GM04503 (cell line): ENCODE measurements around the gene GOLGA8O.
"Not testable (repeated sequence)": the region's sequence is repeated elsewhere in the genome, so short reads cannot be mapped to it uniquely, and the experiment has no call there.

ENCODE experiments used
- DNase-seq: peaks from one replicate; pipeline ENCODE4 v3.0.0-alpha.2; 2012; ENCODE audit warnings: low read depth

The GOLGA8O gene

GRCh38 chr15:32455534-32455933 lies at the start of gene GOLGA8O:
Gene GOLGA8O (minus strand): TSS chr15:32455634. CDS start chr15:32455536, 98 bp downstream.
- not testable (repeated sequence) for DNase-seq

- DNase-seq: not testable (repeated sequence)
These were observed 48.8 kb upstream of the GOLGA8O start for GRCh38 chr15:32504152-32504811.

GRCh38 chr15:32502946-32503345 lies 47.5 kb upstream of the GOLGA8O start:
- not testable (repeated sequence) for DNase-seq

- DNase-seq: not testable (repeated sequence)
These were observed 37.3 kb upstream of the GOLGA8O start for GRCh38 chr15:32492768-32493167.

GRCh38 chr15:32486474-32486873 lies 31.0 kb upstream of the GOLGA8O start:
- not testable (repeated sequence) for DNase-seq

- DNase-seq: not testable (repeated sequence)
These were observed 27.9 kb upstream of the GOLGA8O start for GRCh38 chr15:32483377-32483776.

GRCh38 chr15:32481683-32482082 lies 26.2 kb upstream of the GOLGA8O start:
- DNase-seq: not testable (repeated sequence)

- not testable (repeated sequence) for DNase-seq
These were observed 12.6 kb upstream of the GOLGA8O start for GRCh38 chr15:32468076-32468475.

GRCh38 chr15:32440445-32440977 lies 14.9 kb downstream of the GOLGA8O start:
- DNase-seq: not testable (repeated sequence)

- not testable (repeated sequence) for DNase-seq
These were observed 21.1 kb downstream of the GOLGA8O start for GRCh38 chr15:32434102-32434963.

- DNase-seq: not testable (repeated sequence)
These were observed 27.8 kb downstream of the GOLGA8O start for GRCh38 chr15:32427635-32428034.

GRCh38 chr15:32426511-32426910 lies 28.9 kb downstream of the GOLGA8O start:
- not testable (repeated sequence) for DNase-seq

- not testable (repeated sequence) for DNase-seq
These were observed 47.5 kb downstream of the GOLGA8O start for GRCh38 chr15:32407903-32408302.

GRCh38 chr15:32403192-32403591 lies 52.2 kb downstream of the GOLGA8O start, which contains the start of gene GOLGA8K:
Gene GOLGA8K (minus strand): TSS chr15:32403292. CDS start chr15:32403194, 98 bp downstream.
- not testable (repeated sequence) for DNase-seq

GRCh38 chr15:32396522-32396921 lies 58.9 kb downstream of the GOLGA8O start:
- not testable (repeated sequence) for DNase-seq
